ENCODE data around the gene MRPL24.

Gene MRPL24

GRCh38 chr1:156694690-156694962 is 46.3 kb downstream of the MRPL24 start:
- no peak for ATAC-seq
- TF ChIP-seq ARNTL (CRISPR knock-in tag; IDR thresholded peaks at IDR 0.05; ENCODE audit: borderline replicate concordance, low read depth) (no peak), ZNF565 (CRISPR knock-in tag; conservative IDR thresholded peaks at IDR 0.05; ENCODE audit: low read depth) (no peak), ZFP3 (CRISPR knock-in tag; IDR thresholded peaks at IDR 0.05) (no peak), BACH2 (CRISPR knock-in tag; IDR thresholded peaks at IDR 0.05; ENCODE audit: borderline replicate concordance) (no peak), CSDC2 (CRISPR knock-in tag; IDR thresholded peaks at IDR 0.05) (no peak), RARB (CRISPR knock-in tag; IDR thresholded peaks at IDR 0.05) (no peak), PPARA (CRISPR knock-in tag; IDR thresholded peaks at IDR 0.05; ENCODE audit: borderline replicate concordance) (no peak), ZNF8 (CRISPR knock-in tag; IDR thresholded peaks at IDR 0.05) (no peak), POU6F1 (CRISPR knock-in tag; IDR thresholded peaks at IDR 0.05; ENCODE audit: borderline replicate concordance, low read depth) (no peak), SNAI2 (CRISPR knock-in tag; IDR thresholded peaks at IDR 0.05) (no peak), ESRRG (CRISPR knock-in tag; IDR thresholded peaks at IDR 0.05) (no peak), OSR1 (CRISPR knock-in tag; IDR thresholded peaks at IDR 0.05) (no peak), CREB5 (CRISPR knock-in tag; IDR thresholded peaks at IDR 0.05; ENCODE audit: low read depth) (no peak), PATZ1 (CRISPR knock-in tag; IDR thresholded peaks at IDR 0.05; ENCODE audit: borderline replicate concordance) (no peak)

- TF ChIP-seq CSDC2 (CRISPR knock-in tag; IDR thresholded peaks at IDR 0.05): no peak
- TF ChIP-seq ISL1 (CRISPR knock-in tag; IDR thresholded peaks at IDR 0.05): no peak
- no peak for TF ChIP-seq SNAI2 (CRISPR knock-in tag; IDR thresholded peaks at IDR 0.05)
- no peak for TF ChIP-seq ESRRG (CRISPR knock-in tag; IDR thresholded peaks at IDR 0.05)
- no peak for TF ChIP-seq RARB (CRISPR knock-in tag; IDR thresholded peaks at IDR 0.05)
- no peak for TF ChIP-seq GLIS3 (CRISPR knock-in tag; IDR thresholded peaks at IDR 0.05)
- no peak for TF ChIP-seq ZFP3 (CRISPR knock-in tag; IDR thresholded peaks at IDR 0.05)
- TF ChIP-seq ZNF70 (CRISPR knock-in tag; IDR thresholded peaks at IDR 0.05): no peak
- TF ChIP-seq ZC3H10 (CRISPR knock-in tag; IDR thresholded peaks at IDR 0.05): no peak
- TF ChIP-seq POU6F1 (CRISPR knock-in tag; IDR thresholded peaks at IDR 0.05; ENCODE audit: borderline replicate concordance, low read depth): no peak
- no peak for TF ChIP-seq TOX (CRISPR knock-in tag; IDR thresholded peaks at IDR 0.05; ENCODE audit: borderline replicate concordance)
- TF ChIP-seq TCF4 (CRISPR knock-in tag; IDR thresholded peaks at IDR 0.05; ENCODE audit: borderline replicate concordance): no peak
- TF ChIP-seq PATZ1 (CRISPR knock-in tag; IDR thresholded peaks at IDR 0.05; ENCODE audit: borderline replicate concordance): no peak
- TF ChIP-seq ZFP30 (CRISPR knock-in tag; IDR thresholded peaks at IDR 0.05): no peak
- no peak for TF ChIP-seq BACH2 (CRISPR knock-in tag; IDR thresholded peaks at IDR 0.05; ENCODE audit: borderline replicate concordance)
- no peak for TF ChIP-seq ZNF565 (CRISPR knock-in tag; conservative IDR thresholded peaks at IDR 0.05; ENCODE audit: low read depth)
- no peak for TF ChIP-seq OSR1 (CRISPR knock-in tag; IDR thresholded peaks at IDR 0.05)
- no peak for TF ChIP-seq TSHZ2 (CRISPR knock-in tag; IDR thresholded peaks at IDR 0.05)
- ATAC-seq: peak; percentile 43
Observed at GRCh38 chr1:156693848-156694689, 46.8 kb downstream of the MRPL24 start.

All from SK-N-SH treated with all-trans-retinoic acid at 6 μM for 48 hours (cell line).